ENCODE data around the gene SLC16A11. TPM values are rescaled to one million over a fixed set of nuclear protein-coding genes. Genes with fewer than 3 reads are reported as not detected.
A peak's percentile ranks its signal among the peaks of the same experiment; 100 is the strongest.
"Not testable (repeated sequence)": the region's sequence is repeated elsewhere in the genome, so short reads cannot be mapped to it uniquely, and the experiment has no call there.

Gene SLC16A11
- total and polyA plus RNA-seq, 8 donors, result 0.68 to 3.7 (median 2.3) TPM; not detected in 5

- TF ChIP-seq EP300 (IDR thresholded peaks at IDR 0.05), result no peak
- TF ChIP-seq CTCF (IDR thresholded peaks at IDR 0.05), result no peak
- no peak for TF ChIP-seq POLR2AphosphoS5 (IDR thresholded peaks at IDR 0.05)
- no peak for TF ChIP-seq POLR2A (IDR thresholded peaks at IDR 0.05)
- Histone ChIP-seq H3K27ac (no peak overlapping the region), H3K4me1 (peaks cover 10 to 38% (median 31%) of the 10 kb centered on the region in 4 donors), H3K27me3 (peaks cover 0 to 47% (median 2%) of the 10 kb centered on the region in 3 donors), H3K36me3 (no peaks in the 10 kb centered on the region), H3K4me3 (no peak overlapping the region), H3K9me3 (no peaks in the 10 kb centered on the region)
- no peak for DNase-seq
- intact Hi-C loops (cut with DNase I; ENCODE audit: low total_unique reads), result no loop called here
- WGBS, 5 donors, result 71 to 77% (median 74%) methylated on average over 6 of the region's 6 CpGs
These were observed 5.1 kb upstream of the SLC16A11 start for GRCh38 chr17:7048968-7049367.

GRCh38 chr17:7047566-7047965 is 3.7 kb upstream of the SLC16A11 start:
- Histone ChIP-seq H3K4me1 (peaks cover 24 to 52% (median 45%) of the 10 kb centered on the region in 4 donors), H3K4me3 (peak overlapping the region in 1 of 4 donors; percentile 42), H3K27me3 (peaks cover 0 to 61% (median 16%) of the 10 kb centered on the region in 3 donors), H3K36me3 (no peaks in the 10 kb centered on the region), H3K27ac (peak overlapping the region in 2 of 5 donors; percentile 82 to 88), H3K9me3 (no peaks in the 10 kb centered on the region)
- intact Hi-C loops (cut with DNase I; ENCODE audit: low total_unique reads), result no loop called here
- TF ChIP-seq POLR2AphosphoS5 (IDR thresholded peaks at IDR 0.05) (no peak), CTCF (IDR thresholded peaks at IDR 0.05) (no peak), POLR2A (IDR thresholded peaks at IDR 0.05) (no peak), EP300 (IDR thresholded peaks at IDR 0.05) (no peak)
- 63 to 73% (median 68%) methylated on average over 6 of the region's 6 CpGs for WGBS, 5 donors
- no peak for DNase-seq

GRCh38 chr17:7046725-7047397 is 3.0 kb upstream of the SLC16A11 start:
- peak in 1 of 3 donors; percentile 25 for TF ChIP-seq POLR2AphosphoS5 (IDR thresholded peaks at IDR 0.05)
- Histone ChIP-seq H3K4me1 (peaks cover 29 to 54% (median 48%) of the 10 kb centered on the region in 4 donors), H3K27me3 (peaks cover 0 to 68% (median 23%) of the 10 kb centered on the region in 3 donors), H3K4me3 (peak overlapping the region; percentile 14 to 42 (median 29)), H3K27ac (peak overlapping the region; percentile 61 to 88 (median 75))
- H3K9me3 ChIP-seq; intact Hi-C loops (cut with DNase I; ENCODE audit: low total_unique reads); H3K36me3 ChIP-seq: not testable (repeated sequence)
- 9 to 14% (median 10%) methylated on average over 26 of the region's 26 CpGs for WGBS, 5 donors
- DNase-seq, result peak; percentile 63 to 75

- Histone ChIP-seq H3K27me3 (peaks cover 0 to 74% (median 24%) of the 10 kb centered on the region in 3 donors), H3K4me1 (peaks cover 29 to 55% (median 48%) of the 10 kb centered on the region in 4 donors), H3K9me3 (no peaks in the 10 kb centered on the region), H3K36me3 (no peaks in the 10 kb centered on the region), H3K27ac (peak overlapping the region; percentile 61 to 88 (median 75)), H3K4me3 (peak overlapping the region; percentile 14 to 42 (median 29))
- DNase-seq, result peak; percentile 94 to 96
- TF ChIP-seq CTCF (IDR thresholded peaks at IDR 0.05) (no peak), EP300 (IDR thresholded peaks at IDR 0.05) (no peak), POLR2AphosphoS5 (IDR thresholded peaks at IDR 0.05) (peak in 1 of 3 donors; percentile 25), POLR2A (IDR thresholded peaks at IDR 0.05) (no peak)
- intact Hi-C loops (cut with DNase I; ENCODE audit: low total_unique reads), result no loop called here
- 9 to 26% (median 13%) methylated on average over 14 to 15 of the region's 15 CpGs for WGBS, 5 donors
These were observed 2.3 kb upstream of the SLC16A11 start for GRCh38 chr17:7046127-7046724.

All from stomach (tissue), 9 donors.